Keratinocyte (primary cell): Measurements from ENCODE around the gene GRIN3A. TPM values are rescaled to one million over a fixed set of nuclear protein-coding genes. Genes with fewer than 3 reads are reported as not detected.

Experiments
- DNase-seq: peaks from one replicate; pipeline ENCODE4 v3.0.0-alpha.2; 2011; ENCODE audit warnings: low read depth, missing footprints, low spot score
- FAIRE-seq: peaks from 2 replicates; lab custom pipeline; 2011; peaks lifted over from hg19 to GRCh38; lab: Jason Lieb, UNC
- H2AFZ ChIP-seq: 2 replicates; pipeline ENCODE4 v1.6.0; 2012; ENCODE audit warnings: low read length, control low read depth, inconsistent platforms; ENCODE audit not compliant: control insufficient read depth
- H3K27ac ChIP-seq: 2 replicates; pipeline ENCODE4 v1.5.1; 2011; ENCODE audit warnings: low read length; ENCODE audit not compliant: control insufficient read depth, insufficient read depth
- H3K27me3 ChIP-seq: 3 replicates; pipeline ENCODE4 v1.6.0; 2011; ENCODE audit warnings: low read length; ENCODE audit not compliant: control insufficient read depth, insufficient read depth; ENCODE audit errors: extremely low read depth
- H3K36me3 ChIP-seq, 2 experiments: 2 replicates in 1 of 2; 3 replicates in 1 of 2; pipeline ENCODE4 v1.5.1; 2011; ENCODE audit warnings: low read length in 2 of 2, mild to moderate bottlenecking in 1 of 2; ENCODE audit not compliant: control insufficient read depth in 2 of 2, insufficient read depth in 2 of 2; ENCODE audit errors: extremely low read depth in 1 of 2
- H3K4me1 ChIP-seq: 3 replicates; pipeline ENCODE4 v1.5.1; 2011; ENCODE audit warnings: low read length; ENCODE audit not compliant: control insufficient read depth, insufficient read depth; ENCODE audit errors: extremely low read depth
- H3K4me2 ChIP-seq: 3 replicates; pipeline ENCODE4 v1.6.0; 2011; ENCODE audit warnings: low read depth, low read length; ENCODE audit not compliant: control insufficient read depth, insufficient read depth; ENCODE audit errors: extremely low read depth
- H3K4me3 ChIP-seq, 3 experiments: fragments of 200-600 bp in 1 of 3; sonication (generic) in 1 of 3; 2 replicates in 2 of 3; 3 replicates in 1 of 3; pipeline ENCODE4 v1.5.1; 2011 to 2016; ENCODE audit warnings: low read length in 3 of 3, mild to moderate bottlenecking in 3 of 3, control low read depth in 2 of 3, inconsistent platforms in 1 of 3, low read depth in 1 of 3, mixed read lengths in 1 of 3, mixed run types in 1 of 3, moderate library complexity in 1 of 3; ENCODE audit not compliant: control insufficient read depth in 2 of 3, insufficient read depth in 2 of 3; ENCODE audit errors: extremely low read depth in 1 of 3
- H3K79me2 ChIP-seq: 2 replicates; pipeline ENCODE4 v1.6.0; 2012; ENCODE audit warnings: low read length; ENCODE audit not compliant: control insufficient read depth, insufficient read depth
- H3K9ac ChIP-seq: 3 replicates; pipeline ENCODE4 v1.6.0; 2011; ENCODE audit warnings: low read length; ENCODE audit not compliant: control insufficient read depth, insufficient read depth; ENCODE audit errors: extremely low read depth
- H3K9me1 ChIP-seq: 3 replicates; pipeline ENCODE4 v1.6.0; 2011; ENCODE audit warnings: low read length; ENCODE audit not compliant: control insufficient read depth, insufficient read depth; ENCODE audit errors: extremely low read depth
- H3K9me3 ChIP-seq: 2 replicates; pipeline ENCODE4 v1.5.1; 2012; ENCODE audit warnings: low read depth, low read length; ENCODE audit not compliant: control insufficient read depth
- H4K20me1 ChIP-seq: 3 replicates; pipeline ENCODE4 v1.6.0; 2011; ENCODE audit warnings: low read length; ENCODE audit not compliant: control insufficient read depth, insufficient read depth; ENCODE audit errors: extremely low read depth
- EZH2 ChIP-seq: IDR thresholded peaks from one replicate; pipeline ENCODE4 v1.6.1; 2012; ENCODE audit warnings: inconsistent platforms, mild to moderate bottlenecking, low read length, moderate library complexity
- dilution Hi-C: fragments of 300-500 bp; cut with MboI; formaldehyde crosslinking; loops from one replicate; pipeline ENCODE4 v1.7.0; 2020; ENCODE audit warnings: low sequenced_read_pairs; ENCODE audit not compliant: extremely low pct_ligation_motif_present
- polyA plus RNA-seq, 5 experiments: library from polyadenylated mRNA; depleted of rRNA in 3 of 5; stranded (reverse) in 3 of 5; stranded (forward) in 1 of 5; unstranded in 1 of 5; fragments of >200 nt; gene quantifications; 1 replicate in 1 of 5; 2 replicates in 3 of 5; 3 replicates in 1 of 5; pipeline versions ENCODE4 v1.2.1 to v1.2.3, GENCODE V29; 2011 to 2012; ENCODE audit warnings: missing spikeins in 2 of 5, low read depth in 1 of 5, low replicate concordance in 1 of 5
- TF ChIP-seq, protein P1 (sequence below), 3 experiments: IDR thresholded peaks in 1 of 3; conservative IDR thresholded peaks in 1 of 3; optimal IDR thresholded peaks in 1 of 3; 2 replicates in 2 of 3; 3 replicates in 1 of 3; pipeline versions ENCODE3 to v1.5.1; 2011; ENCODE audit warnings: low read length in 3 of 3, mild to moderate bottlenecking in 3 of 3, moderate library complexity in 2 of 3, control low read depth in 1 of 3, inconsistent platforms in 1 of 3; ENCODE audit not compliant: insufficient read depth in 2 of 3; ENCODE audit errors: extremely low read depth in 1 of 3

GRIN3A gene
- polyA plus RNA-seq, 1 donor (not counting 4 experiments of a cell fraction or from before 2014, with no cell fraction given): not detected

DNA sequence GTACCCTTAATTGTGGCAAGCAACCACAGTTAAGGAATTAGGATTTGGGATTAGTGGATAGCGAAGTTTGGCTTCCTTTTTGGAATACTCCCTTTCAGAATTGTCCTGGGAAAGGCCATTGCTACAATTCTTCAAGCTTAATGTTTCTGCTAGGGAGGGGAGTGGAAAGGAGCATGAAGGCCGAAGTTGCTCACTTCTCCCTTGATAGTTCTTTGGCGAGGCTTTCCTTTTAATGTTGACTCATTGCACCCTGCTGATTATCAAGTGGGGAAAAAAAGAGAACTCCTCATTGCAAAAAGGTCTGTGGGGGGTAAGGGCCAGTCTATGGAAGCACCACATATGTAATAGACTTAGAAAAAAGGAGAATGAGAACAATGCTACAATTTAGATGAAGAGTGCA lies 30.7 kb downstream of the GRIN3A start:
- H3K9me1 ChIP-seq: no peaks in the 10 kb centered on the region
- dilution Hi-C loops: no loop called here
- no peak for TF ChIP-seq EZH2
- TF ChIP-seq, protein P1, sequence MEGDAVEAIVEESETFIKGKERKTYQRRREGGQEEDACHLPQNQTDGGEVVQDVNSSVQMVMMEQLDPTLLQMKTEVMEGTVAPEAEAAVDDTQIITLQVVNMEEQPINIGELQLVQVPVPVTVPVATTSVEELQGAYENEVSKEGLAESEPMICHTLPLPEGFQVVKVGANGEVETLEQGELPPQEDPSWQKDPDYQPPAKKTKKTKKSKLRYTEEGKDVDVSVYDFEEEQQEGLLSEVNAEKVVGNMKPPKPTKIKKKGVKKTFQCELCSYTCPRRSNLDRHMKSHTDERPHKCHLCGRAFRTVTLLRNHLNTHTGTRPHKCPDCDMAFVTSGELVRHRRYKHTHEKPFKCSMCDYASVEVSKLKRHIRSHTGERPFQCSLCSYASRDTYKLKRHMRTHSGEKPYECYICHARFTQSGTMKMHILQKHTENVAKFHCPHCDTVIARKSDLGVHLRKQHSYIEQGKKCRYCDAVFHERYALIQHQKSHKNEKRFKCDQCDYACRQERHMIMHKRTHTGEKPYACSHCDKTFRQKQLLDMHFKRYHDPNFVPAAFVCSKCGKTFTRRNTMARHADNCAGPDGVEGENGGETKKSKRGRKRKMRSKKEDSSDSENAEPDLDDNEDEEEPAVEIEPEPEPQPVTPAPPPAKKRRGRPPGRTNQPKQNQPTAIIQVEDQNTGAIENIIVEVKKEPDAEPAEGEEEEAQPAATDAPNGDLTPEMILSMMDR (optimal IDR thresholded peaks at IDR 0.05 in 1 of 3, IDR thresholded peaks at IDR 0.05 in 1 of 3, conservative IDR thresholded peaks at IDR 0.05 in 1 of 3; ENCODE audit: extremely low read depth in 1 of 3, insufficient read depth in 2 of 3, low read length in 3 of 3): no peak
- no peak overlapping the region for H3K27ac ChIP-seq
- H3K9ac ChIP-seq: no peak overlapping the region
- H4K20me1 ChIP-seq: no peaks in the 10 kb centered on the region
- H3K9me3 ChIP-seq: no peaks in the 10 kb centered on the region
- peaks cover 10% of the 10 kb centered on the region for H3K27me3 ChIP-seq
- FAIRE-seq (no peak), DNase-seq (no peak)
- no peaks in the 10 kb centered on the region for H3K36me3 ChIP-seq
- no peaks in the 10 kb centered on the region for H3K79me2 ChIP-seq
- H3K4me1 ChIP-seq: no peaks in the 10 kb centered on the region
- H3K4me3 ChIP-seq: no peak overlapping the region
- H2AFZ ChIP-seq: no peak overlapping the region
- H3K4me2 ChIP-seq: no peak overlapping the region

DNA sequence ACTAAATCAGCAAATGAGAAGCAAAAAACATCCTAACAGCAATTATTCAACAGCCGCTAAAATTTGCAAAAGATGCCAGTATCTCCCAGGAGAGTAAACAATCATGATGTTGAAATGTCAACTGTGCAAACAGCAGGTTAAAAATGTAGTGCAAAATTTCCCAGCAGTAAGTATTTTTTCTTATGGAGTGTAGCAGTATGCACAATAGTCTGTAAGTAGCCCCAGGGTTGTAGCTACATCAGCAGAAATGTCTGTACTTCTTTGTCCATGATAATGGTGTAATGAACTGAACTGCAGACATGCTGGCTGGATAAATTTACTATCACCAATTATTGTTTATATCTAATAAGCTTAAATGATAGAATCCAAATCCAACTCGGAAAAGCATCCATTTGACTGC lies 31.4 kb downstream of the GRIN3A start:
- no peak overlapping the region for H3K9ac ChIP-seq
- FAIRE-seq (no peak), DNase-seq (no peak)
- H3K4me2 ChIP-seq: no peak overlapping the region
- H3K9me1 ChIP-seq: no peaks in the 10 kb centered on the region
- H3K4me1 ChIP-seq: no peaks in the 10 kb centered on the region
- no peak overlapping the region for H3K4me3 ChIP-seq
- H3K27ac ChIP-seq: no peak overlapping the region
- no peaks in the 10 kb centered on the region for H3K9me3 ChIP-seq
- H3K27me3 ChIP-seq: peaks cover 10% of the 10 kb centered on the region
- no peaks in the 10 kb centered on the region for H4K20me1 ChIP-seq
- TF ChIP-seq, protein P1 (optimal IDR thresholded peaks at IDR 0.05 in 1 of 3, IDR thresholded peaks at IDR 0.05 in 1 of 3, conservative IDR thresholded peaks at IDR 0.05 in 1 of 3; ENCODE audit: extremely low read depth in 1 of 3, insufficient read depth in 2 of 3, low read length in 3 of 3): no peak
- TF ChIP-seq EZH2: no peak
- H2AFZ ChIP-seq: no peak overlapping the region
- dilution Hi-C loops: no loop called here
- H3K79me2 ChIP-seq: no peaks in the 10 kb centered on the region
- no peaks in the 10 kb centered on the region for H3K36me3 ChIP-seq
